Right lobe of liver (tissue), 6 donors: ENCODE data around the gene ESPNL. TPM values are rescaled to one million over a fixed set of nuclear protein-coding genes. Genes with fewer than 3 reads are reported as not detected.
"Not testable (repeated sequence)": the region's sequence is repeated elsewhere in the genome, so short reads cannot be mapped to it uniquely, and the experiment has no call there.

ENCODE experiments used
- ATAC-seq, 4 donors: fragments of 200-7000 bp; cut with Tn5 transposase; one replicate each; pipeline ENCODE4 v1.9.1; 2020; ENCODE audit warnings: mild to moderate bottlenecking in 4 of 4, moderate library complexity in 4 of 4
- DNase-seq, 3 donors: peaks; one replicate each; pipeline ENCODE4 v3.0.0-alpha.2; 2020
- H3K27ac ChIP-seq, 3 donors: fragments of 200-600 bp; one replicate each; pipeline ENCODE4 v1.8.0; 2022
- H3K27me3 ChIP-seq, 2 donors: fragments of 200-600 bp; one replicate each; pipeline ENCODE4 v1.8.0; 2022
- H3K36me3 ChIP-seq, 4 donors: fragments of 200-600 bp; sonication (generic) in 1 of 4; one replicate each; pipeline versions ENCODE4 v1.5.1 to v1.8.0; 2017 to 2022; ENCODE audit warnings: control low read depth in 1 of 4
- H3K4me1 ChIP-seq, 4 donors: fragments of 200-600 bp; sonication (generic) in 1 of 4; one replicate each; pipeline versions ENCODE4 v1.5.1 to v1.8.0; 2017 to 2022; ENCODE audit warnings: control low read depth in 1 of 4
- H3K4me3 ChIP-seq, 3 donors: fragments of 200-600 bp; one replicate each; pipeline ENCODE4 v1.8.0; 2022
- H3K9me3 ChIP-seq, 4 donors: fragments of 200-600 bp; sonication (generic) in 1 of 4; one replicate each; pipeline versions ENCODE4 v1.5.1 to v1.8.0; 2017 to 2022; ENCODE audit warnings: control low read depth in 1 of 4
- CTCF ChIP-seq, 4 donors: fragments of 200-600 bp in 3 of 4; fragments of 450-650 bp in 1 of 4; IDR thresholded peaks; one replicate each; pipeline versions ENCODE4 v1.5.1 to v1.8.0; 2016 to 2022; ENCODE audit warnings: antibody characterized with exemption in 4 of 4, mild to moderate bottlenecking in 2 of 4
- POLR2A ChIP-seq: fragments of 450-650 bp; IDR thresholded peaks from one replicate; pipeline ENCODE4 v1.6.1; 2017; ENCODE audit warnings: antibody characterized with exemption, mild to moderate bottlenecking
- WGBS: methylation state at CpG from one replicate; pipeline ENCODE4 v1.1.6; 2018; ENCODE audit warnings: low coverage, low lambda C conversion rate; ENCODE audit not compliant: insufficient coverage; ENCODE audit errors: missing lambda C conversion rate; 5-methylcytosine and 5-hydroxymethylcytosine counted together
- intact Hi-C, 2 donors: fragments of 100-400 bp; cut with DNase I; formaldehyde crosslinking; loops; one replicate each; pipeline versions ENCODE4 v1.11.2 to v1.14.1; 2022
- total RNA-seq, 6 experiments: library from RNA; depleted of rRNA in 2 of 6; stranded (reverse); fragments of >200 nt in 2 of 6; fragmentation: NEBNext Ultra II Directional in 3 of 6; extraction: Animal tissue kit (Norgen Biotek cat#: 25700) in 3 of 6; gene quantifications; one replicate each; pipeline versions ENCODE4 v1.1.0 to v1.2.4, GENCODE V29; 2016 to 2023
- donor health status: DM: no; HTN: yes; CAD: no.
- donor health status: DM: no; HTN: no; CAD: no.
- donor health status: DM: no; HTN: no; CAD: no.
- donor health status: DM: no; HTN: yes; CAD: no.
- donor health status: DM: no; HTN: yes; CAD: no.

ESPNL gene
- total RNA-seq, 6 experiments from 2014 or later = 0.11 to 1.1 (median 0.50) TPM

- ATAC-seq = peak; percentile 8 to 47 (median 23)
- Histone ChIP-seq H3K4me3 (peak overlapping the region in 1 of 3 donors; percentile 30), H3K36me3 (peaks cover 0 to 7% (median under 1%) of the 10 kb centered on the region in 4 donors), H3K27me3 (no peaks in the 10 kb centered on the region), H3K9me3 (no peaks in the 10 kb centered on the region), H3K4me1 (peaks cover 0 to 48% (median 19%) of the 10 kb centered on the region in 4 donors), H3K27ac (peak overlapping the region; percentile 28 to 83 (median 74))
- no peak for TF ChIP-seq POLR2A
- no peak for TF ChIP-seq CTCF (IDR thresholded peaks at IDR 0.05)
- DNase-seq = peak; percentile 42 to 80 (median 65)
- intact Hi-C loops = no loop called here
- 54% methylated on average over 7 of the region's 8 CpGs for WGBS
Measured at GRCh38 chr2:238063414-238064189, 36.5 kb upstream of the ESPNL start.

GRCh38 chr2:238064376-238064775 lies 35.8 kb upstream of the ESPNL start:
- no peaks in the 10 kb centered on the region for H3K27me3 ChIP-seq
- H3K27ac ChIP-seq = peak overlapping the region; percentile 28 to 83 (median 74)
- 13% methylated on average over 7 of the region's 7 CpGs for WGBS
- peaks cover 0 to 9% (median under 1%) of the 10 kb centered on the region in 4 donors for H3K36me3 ChIP-seq
- H3K9me3 ChIP-seq = no peaks in the 10 kb centered on the region
- DNase-seq (no peak), ATAC-seq (peak in 3 of 4 donors; percentile 13 to 25 (median 23))
- H3K4me3 ChIP-seq = peak overlapping the region in 1 of 3 donors; percentile 30
- TF ChIP-seq POLR2A (no peak), CTCF (IDR thresholded peaks at IDR 0.05) (no peak)
- intact Hi-C loops = no loop called here
- H3K4me1 ChIP-seq = peaks cover 0 to 52% (median 22%) of the 10 kb centered on the region in 4 donors

- intact Hi-C loops = no loop called here
- Histone ChIP-seq H3K9me3 (no peaks in the 10 kb centered on the region), H3K27ac (peak overlapping the region in 2 of 3 donors; percentile 74 to 83), H3K36me3 (peaks cover 0 to 9% (median under 1%) of the 10 kb centered on the region in 4 donors), H3K4me1 (peaks cover 0 to 53% (median 25%) of the 10 kb centered on the region in 4 donors), H3K27me3 (no peaks in the 10 kb centered on the region), H3K4me3 (peak overlapping the region; percentile 1 to 30 (median 3))
- peak in 1 of 4 donors; percentile 32 for ATAC-seq
- WGBS = 45% methylated on average over 16 of the region's 18 CpGs
- no peak for DNase-seq
- TF ChIP-seq POLR2A (no peak), CTCF (IDR thresholded peaks at IDR 0.05) (no peak)
Measured at GRCh38 chr2:238065071-238065846, 34.9 kb upstream of the ESPNL start.

GRCh38 chr2:238066218-238066617 lies 33.9 kb upstream of the ESPNL start:
- 84% methylated on average over 5 of the region's 9 CpGs for WGBS
- H3K9me3 ChIP-seq = no peaks in the 10 kb centered on the region
- intact Hi-C loops = no loop called here
- DNase-seq = no peak
- no peak for ATAC-seq
- H3K27ac ChIP-seq = peak overlapping the region in 2 of 3 donors; percentile 74 to 83
- no peak for TF ChIP-seq POLR2A
- no peak for TF ChIP-seq CTCF (IDR thresholded peaks at IDR 0.05)
- peaks cover 0 to 59% (median 25%) of the 10 kb centered on the region in 4 donors for H3K4me1 ChIP-seq
- no peak overlapping the region for H3K4me3 ChIP-seq
- H3K27me3 ChIP-seq = no peaks in the 10 kb centered on the region
- H3K36me3 ChIP-seq = peaks cover 0 to 9% (median under 1%) of the 10 kb centered on the region in 4 donors

GRCh38 chr2:238066718-238067117 lies 33.4 kb upstream of the ESPNL start:
- Histone ChIP-seq H3K27ac (peak overlapping the region in 1 of 3 donors; percentile 74), H3K4me1 (peaks cover 0 to 61% (median 25%) of the 10 kb centered on the region in 4 donors)
- 89% methylated on average over 5 of the region's 7 CpGs for WGBS
- DNase-seq, H3K36me3 ChIP-seq, H3K27me3 ChIP-seq, ATAC-seq, H3K9me3 ChIP-seq, H3K4me3 ChIP-seq, intact Hi-C loops: not testable (repeated sequence)
